Mucosa of rectum (tissue), 2 donors: ENCODE data around the gene PLPP3.

Experiments
- H3K27ac ChIP-seq, 2 donors: one replicate each; pipeline ENCODE4 v1.7.0; 2013; ENCODE audit warnings: inconsistent platforms in 2 of 2, low read depth in 2 of 2, low read length in 2 of 2
- H3K27me3 ChIP-seq, 2 donors: one replicate each; pipeline ENCODE4 v1.7.0; 2013; ENCODE audit warnings: low read length in 2 of 2; ENCODE audit not compliant: control insufficient read depth in 2 of 2, insufficient read depth in 2 of 2
- H3K36me3 ChIP-seq, 2 donors: one replicate each; pipeline ENCODE4 v1.7.0; 2013; ENCODE audit warnings: low read length in 2 of 2; ENCODE audit not compliant: control insufficient read depth in 2 of 2, insufficient read depth in 2 of 2
- H3K4me1 ChIP-seq, 2 donors: one replicate each; pipeline ENCODE4 v1.7.0; 2013; ENCODE audit warnings: low read length in 2 of 2, mild to moderate bottlenecking in 1 of 2; ENCODE audit not compliant: control insufficient read depth in 2 of 2, insufficient read depth in 2 of 2
- H3K4me3 ChIP-seq, 2 donors: one replicate each; pipeline ENCODE4 v1.7.0; 2013; ENCODE audit warnings: low read length in 2 of 2
- H3K9ac ChIP-seq, 2 donors: one replicate each; pipeline ENCODE4 v1.7.0; 2013; ENCODE audit warnings: low read length in 2 of 2, low read depth in 1 of 2, mild to moderate bottlenecking in 1 of 2
- H3K9me3 ChIP-seq, 2 donors: one replicate each; pipeline ENCODE4 v1.7.0; 2013; ENCODE audit warnings: low read length in 2 of 2; ENCODE audit not compliant: control insufficient read depth in 2 of 2
- donor health status: healthy.
- donor health status: Normal muscosa, but diverticular disease.

The PLPP3 gene

GRCh38 chr1:56538532-56538931 lies 40.8 kb downstream of the PLPP3 start:
- Histone ChIP-seq H3K9ac (no peak overlapping the region), H3K9me3 (no peaks in the 10 kb centered on the region), H3K27ac (no peak overlapping the region), H3K36me3 (peaks cover 5 to 20% of the 10 kb centered on the region in 2 donors), H3K27me3 (no peaks in the 10 kb centered on the region), H3K4me3 (no peak overlapping the region), H3K4me1 (peaks cover 0 to 5% of the 10 kb centered on the region in 2 donors)

GRCh38 chr1:56537660-56538059 lies 41.7 kb downstream of the PLPP3 start:
- H3K9ac ChIP-seq: no peak overlapping the region
- H3K4me1 ChIP-seq: peaks cover 2 to 5% of the 10 kb centered on the region in 2 donors
- H3K27ac ChIP-seq: no peak overlapping the region
- H3K36me3 ChIP-seq: peaks cover 5 to 25% of the 10 kb centered on the region in 2 donors
- H3K4me3 ChIP-seq: no peak overlapping the region
- H3K9me3 ChIP-seq: no peaks in the 10 kb centered on the region
- H3K27me3 ChIP-seq: no peaks in the 10 kb centered on the region

- Histone ChIP-seq H3K27ac (no peak overlapping the region), H3K4me3 (no peak overlapping the region), H3K9ac (no peak overlapping the region), H3K4me1 (peaks cover 3 to 5% of the 10 kb centered on the region in 2 donors), H3K27me3 (no peaks in the 10 kb centered on the region), H3K9me3 (no peaks in the 10 kb centered on the region), H3K36me3 (peaks cover 5 to 25% of the 10 kb centered on the region in 2 donors)
Measured at GRCh38 chr1:56535939-56536338, 43.4 kb downstream of the PLPP3 start.

GRCh38 chr1:56535362-56535761 lies 44.0 kb downstream of the PLPP3 start:
- Histone ChIP-seq H3K36me3 (peaks cover 5 to 25% of the 10 kb centered on the region in 2 donors), H3K9me3 (no peaks in the 10 kb centered on the region), H3K9ac (no peak overlapping the region), H3K4me3 (no peak overlapping the region), H3K27me3 (no peaks in the 10 kb centered on the region), H3K27ac (no peak overlapping the region), H3K4me1 (peaks cover 3 to 5% of the 10 kb centered on the region in 2 donors)

- Histone ChIP-seq H3K4me3 (no peak overlapping the region), H3K4me1 (peaks cover 0 to 3% of the 10 kb centered on the region in 2 donors), H3K27ac (no peak overlapping the region), H3K36me3 (peaks cover 5 to 25% of the 10 kb centered on the region in 2 donors), H3K9ac (no peak overlapping the region), H3K27me3 (no peaks in the 10 kb centered on the region), H3K9me3 (no peaks in the 10 kb centered on the region)
Measured at GRCh38 chr1:56534130-56534651, 45.2 kb downstream of the PLPP3 start.

GRCh38 chr1:56533621-56534020 lies 45.7 kb downstream of the PLPP3 start:
- no peak overlapping the region for H3K4me3 ChIP-seq
- no peak overlapping the region for H3K9ac ChIP-seq
- no peaks in the 10 kb centered on the region for H3K9me3 ChIP-seq
- no peak overlapping the region for H3K27ac ChIP-seq
- no peaks in the 10 kb centered on the region for H3K27me3 ChIP-seq
- peaks cover 0 to 3% of the 10 kb centered on the region in 2 donors for H3K4me1 ChIP-seq
- peaks cover 5 to 25% of the 10 kb centered on the region in 2 donors for H3K36me3 ChIP-seq

- no peaks in the 10 kb centered on the region for H3K9me3 ChIP-seq
- no peak overlapping the region for H3K4me3 ChIP-seq
- no peak overlapping the region for H3K9ac ChIP-seq
- no peak overlapping the region for H3K27ac ChIP-seq
- peaks cover 3 to 6% of the 10 kb centered on the region in 2 donors for H3K4me1 ChIP-seq
- H3K27me3 ChIP-seq: no peaks in the 10 kb centered on the region
- peaks cover 5 to 25% of the 10 kb centered on the region in 2 donors for H3K36me3 ChIP-seq
Measured at GRCh38 chr1:56533197-56533596, 46.2 kb downstream of the PLPP3 start.

GRCh38 chr1:56532350-56532683 lies 47.0 kb downstream of the PLPP3 start:
- Histone ChIP-seq H3K9me3 (no peaks in the 10 kb centered on the region), H3K27me3 (no peaks in the 10 kb centered on the region), H3K36me3 (peaks cover 5 to 25% of the 10 kb centered on the region in 2 donors), H3K4me1 (peaks cover 12 to 15% of the 10 kb centered on the region in 2 donors), H3K9ac (no peak overlapping the region), H3K4me3 (no peak overlapping the region), H3K27ac (no peak overlapping the region)

- Histone ChIP-seq H3K27ac (no peak overlapping the region), H3K36me3 (peaks cover 5 to 24% of the 10 kb centered on the region in 2 donors), H3K4me1 (peaks cover 16 to 17% of the 10 kb centered on the region in 2 donors), H3K9me3 (no peaks in the 10 kb centered on the region), H3K27me3 (no peaks in the 10 kb centered on the region), H3K9ac (no peak overlapping the region), H3K4me3 (no peak overlapping the region)
Measured at GRCh38 chr1:56531624-56532349, 47.6 kb downstream of the PLPP3 start.

GRCh38 chr1:56529801-56530200 lies 49.6 kb downstream of the PLPP3 start:
- H3K36me3 ChIP-seq: peaks cover 5 to 14% of the 10 kb centered on the region in 2 donors
- no peak overlapping the region for H3K27ac ChIP-seq

More at GRCh38 chr1:56529801-56530200, 49.6 kb downstream of the PLPP3 start:
- Histone ChIP-seq H3K9me3 (no peaks in the 10 kb centered on the region), H3K4me1 (peaks cover 23 to 32% of the 10 kb centered on the region in 2 donors), H3K4me3 (no peak overlapping the region), H3K9ac (no peak overlapping the region), H3K27me3 (no peaks in the 10 kb centered on the region)
